ENCODE data around the gene TMEM208.

Gene TMEM208

DNA sequence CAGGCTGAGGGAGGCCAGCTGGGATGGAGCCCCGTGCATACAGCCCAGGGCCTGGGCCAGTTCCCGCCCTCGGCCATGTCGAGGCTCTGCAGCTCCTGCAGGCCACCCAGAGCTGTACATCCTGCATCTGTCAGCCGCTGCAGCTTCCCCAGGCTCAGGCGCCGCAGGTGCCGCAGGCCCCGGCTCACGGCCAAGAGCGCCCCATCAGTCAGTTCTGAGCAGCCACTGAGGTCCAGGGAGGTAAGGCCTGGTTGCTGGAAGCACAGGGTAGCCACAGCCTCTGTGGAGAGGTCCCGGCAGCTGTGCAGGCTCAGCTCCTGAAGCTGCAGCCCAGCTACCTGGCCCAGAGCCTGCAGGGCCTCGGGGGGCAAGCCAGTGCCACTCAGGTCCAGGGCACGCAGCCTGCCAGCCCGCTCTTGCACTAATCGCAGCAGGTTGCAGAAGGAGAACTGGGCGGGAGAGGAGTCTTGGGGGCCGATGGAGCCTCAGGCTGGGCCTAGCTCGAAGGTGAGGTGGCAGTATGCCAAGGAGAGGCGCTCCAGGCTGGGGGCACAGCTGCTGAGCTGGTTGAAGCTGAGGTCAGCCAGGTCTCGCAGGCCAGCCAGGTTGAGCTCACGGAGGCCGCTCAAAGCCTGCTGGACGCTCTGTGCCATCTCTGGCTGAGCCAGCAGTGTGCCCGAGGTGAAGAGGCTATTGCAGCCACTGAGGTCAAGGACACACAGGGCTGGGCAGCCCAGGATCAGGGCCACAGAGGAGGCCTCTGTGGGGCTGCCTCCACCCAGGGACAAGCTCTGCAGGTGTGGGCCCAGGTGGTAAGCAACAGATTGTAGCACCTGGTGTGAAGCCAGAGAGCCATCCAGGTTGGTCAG, 16.6 kb upstream of the TMEM208 start:
- no peak for DNase-seq

DNA sequence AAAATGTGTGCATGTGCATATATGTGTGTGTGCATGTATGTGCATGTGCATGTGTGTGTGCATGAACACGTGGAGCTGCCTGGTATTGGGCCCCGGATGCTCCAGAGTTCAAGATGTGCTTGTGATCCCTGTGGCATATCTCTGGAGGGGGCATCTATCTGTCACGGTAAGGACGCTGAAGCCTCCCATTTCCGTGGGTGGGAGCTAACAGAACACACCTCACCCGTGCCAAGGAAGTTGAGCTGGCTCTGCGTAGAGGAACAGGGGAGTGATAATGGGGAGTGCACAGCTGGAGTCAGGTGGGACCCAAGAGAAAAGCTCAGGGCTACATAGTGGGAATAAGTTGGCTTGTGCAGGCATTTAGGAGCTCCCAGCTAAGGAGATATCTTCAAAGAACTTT, 15.3 kb upstream of the TMEM208 start:
- no peak for DNase-seq

DNA sequence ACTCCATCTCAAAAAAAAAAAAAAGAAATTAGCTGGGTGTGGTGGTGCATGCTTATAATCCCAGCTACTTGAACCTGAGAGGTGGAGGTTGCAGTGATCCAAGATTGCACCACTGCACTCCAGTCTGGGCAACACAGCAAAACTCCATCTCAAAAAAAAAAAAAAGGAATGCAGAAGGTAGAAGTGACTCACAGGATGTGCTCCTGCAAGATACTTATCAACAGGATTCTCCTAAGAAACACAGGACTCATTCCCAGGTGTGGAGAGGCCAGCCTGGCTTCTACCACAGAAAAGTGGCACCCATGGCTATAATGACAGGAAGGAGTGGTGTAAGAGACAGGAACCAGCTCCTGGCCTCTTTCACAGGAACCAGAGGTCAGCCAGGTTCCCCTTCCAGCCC, 14.2 kb upstream of the TMEM208 start:
- no peak for DNase-seq

DNA sequence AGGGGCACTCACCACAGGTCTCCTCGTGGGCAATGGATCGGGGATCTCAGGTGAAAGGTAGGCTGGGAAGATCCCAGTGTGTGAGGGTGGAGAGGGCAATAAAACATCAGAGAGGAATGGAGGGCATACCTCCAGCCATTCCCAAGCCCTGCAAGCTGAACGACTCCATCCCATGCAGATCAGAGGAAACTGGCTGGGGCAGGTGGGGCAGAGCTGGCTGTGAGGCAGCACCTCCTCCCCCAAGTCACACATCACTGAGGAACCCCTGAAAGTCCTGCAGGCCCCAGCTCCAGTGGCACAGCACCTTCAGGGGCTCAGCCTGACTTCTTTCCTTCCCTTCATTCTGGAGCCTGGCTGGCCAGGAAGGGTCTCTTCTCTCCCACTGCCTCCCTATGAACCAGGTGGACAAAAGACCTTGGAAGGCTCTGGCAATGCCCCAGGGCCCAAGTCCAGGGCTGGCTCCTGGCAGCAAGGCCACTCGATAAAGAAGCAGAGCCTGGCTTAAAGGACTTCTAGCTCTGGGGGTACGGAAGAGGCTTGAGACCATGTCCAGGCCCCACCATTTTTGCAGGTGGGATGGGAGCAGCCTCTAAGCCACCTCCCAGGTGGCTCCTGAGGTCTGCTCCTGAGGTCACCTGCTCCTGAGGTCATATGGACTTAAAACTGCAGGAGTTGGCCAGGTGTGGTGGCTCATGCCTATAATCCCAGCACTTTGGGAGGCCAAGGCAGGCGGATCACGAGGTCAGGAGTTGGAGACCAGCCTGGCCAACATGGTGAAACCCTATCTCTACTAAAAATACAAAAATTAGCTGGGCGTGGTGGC, 13.5 kb upstream of the TMEM208 start:
- DNase-seq = no peak

DNA sequence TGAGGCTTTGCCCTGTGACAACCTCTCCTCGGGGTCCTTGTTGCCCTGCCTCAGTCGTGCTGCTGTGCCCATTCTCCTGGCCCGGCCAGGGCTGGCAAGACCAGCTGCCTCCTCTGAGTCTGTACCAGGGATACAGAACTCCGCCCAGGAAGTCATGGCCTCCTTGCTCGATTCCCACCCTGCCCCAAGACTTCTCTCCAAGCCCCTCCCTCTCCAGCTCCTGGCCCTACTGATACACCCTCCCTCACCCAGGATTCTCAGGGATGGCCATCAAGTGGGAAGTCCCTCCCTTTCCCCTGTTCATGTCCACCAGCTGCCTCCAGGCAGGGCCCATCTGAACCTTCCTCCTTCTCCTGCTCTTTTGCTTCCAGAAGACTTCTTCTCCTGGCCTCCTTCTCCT, 11.2 kb upstream of the TMEM208 start:
- no peak for DNase-seq

DNA sequence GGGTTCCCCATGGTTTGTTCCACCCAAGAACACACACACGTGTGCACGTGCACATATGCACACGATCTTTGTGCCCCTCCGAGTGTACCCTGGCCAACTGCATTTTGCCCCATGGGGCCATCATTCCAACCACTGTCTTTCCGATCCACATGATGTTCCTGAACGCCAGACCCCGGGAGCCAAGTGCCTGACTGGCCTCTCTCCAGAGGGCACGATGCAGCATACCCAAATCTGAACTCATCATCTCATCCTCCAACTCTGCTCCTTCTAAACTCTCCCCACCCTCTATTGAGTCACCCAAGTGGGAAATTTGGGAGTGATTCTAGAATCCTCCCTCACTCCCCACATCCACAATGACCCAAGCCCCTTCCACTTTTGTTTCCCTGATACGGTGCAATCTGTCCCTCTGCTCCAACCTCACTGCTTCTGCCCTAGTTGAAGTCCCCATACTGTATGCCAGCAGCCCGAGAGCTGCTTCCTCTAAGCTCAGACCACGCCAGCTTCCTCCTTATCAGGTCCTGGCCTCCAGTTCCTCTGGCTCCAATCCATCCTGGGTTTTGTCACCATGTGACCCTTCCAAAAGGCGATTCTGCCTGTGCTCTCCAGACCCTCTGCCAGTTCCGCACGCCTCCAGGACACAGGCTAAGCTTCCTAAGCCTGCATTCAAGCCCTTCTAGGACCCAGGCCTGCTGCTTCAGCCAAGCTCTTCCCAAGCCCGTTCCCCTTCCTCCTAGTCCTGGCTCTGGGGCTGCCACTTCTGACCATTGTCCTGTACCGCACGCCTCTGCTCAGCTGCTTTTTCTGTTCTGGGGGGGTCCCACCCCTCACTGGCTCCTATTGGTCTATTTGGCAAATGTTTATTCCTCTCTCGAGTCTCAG, 10.1 kb upstream of the TMEM208 start:
- no peak for DNase-seq

DNA sequence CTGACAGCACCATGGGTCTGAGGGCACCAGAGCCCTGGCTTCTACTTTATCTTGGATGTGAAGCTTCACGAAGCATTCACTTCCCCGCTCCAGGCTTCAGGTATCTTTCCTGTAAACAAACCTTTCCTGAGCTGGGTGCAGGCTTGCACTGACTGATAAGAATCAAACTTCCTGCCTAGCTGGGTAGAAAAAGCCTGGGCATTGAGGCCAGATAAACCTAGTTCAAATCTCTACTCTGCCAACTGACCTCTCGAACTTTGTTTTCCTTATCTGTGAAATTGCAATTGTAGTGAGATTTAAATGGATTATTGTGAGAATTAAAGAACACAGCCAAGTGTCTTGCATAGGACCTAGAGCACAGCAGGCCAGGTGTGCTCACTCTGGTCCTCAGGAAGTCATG, 2.9 kb upstream of the TMEM208 start:
- DNase-seq = no peak

DNA sequence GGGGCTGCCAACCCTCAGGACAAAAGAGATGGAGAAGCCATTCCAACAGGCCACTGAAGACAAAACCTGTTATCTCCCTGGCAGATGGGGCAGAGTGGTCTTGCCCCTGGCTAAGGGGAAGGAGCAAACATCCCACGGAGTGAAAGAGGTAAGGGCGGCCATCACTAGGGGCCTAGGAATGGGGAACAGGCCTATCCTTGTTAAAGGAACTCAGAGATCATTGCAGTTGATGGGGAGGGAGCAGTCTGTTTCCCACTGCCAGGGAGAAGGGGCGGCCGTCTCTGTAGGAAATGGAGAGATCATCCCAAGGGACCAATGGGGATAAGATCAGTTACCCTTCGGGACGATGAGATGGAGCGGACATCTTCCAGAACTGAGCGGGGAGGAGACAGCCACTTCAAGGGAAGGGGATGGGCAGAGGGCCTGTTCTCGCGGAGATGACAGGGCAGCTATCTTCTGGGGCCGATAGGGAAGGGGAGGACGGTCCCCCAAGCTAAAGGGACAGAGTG, 581 bp upstream of the TMEM208 start:
- DNase-seq = no peak

DNA sequence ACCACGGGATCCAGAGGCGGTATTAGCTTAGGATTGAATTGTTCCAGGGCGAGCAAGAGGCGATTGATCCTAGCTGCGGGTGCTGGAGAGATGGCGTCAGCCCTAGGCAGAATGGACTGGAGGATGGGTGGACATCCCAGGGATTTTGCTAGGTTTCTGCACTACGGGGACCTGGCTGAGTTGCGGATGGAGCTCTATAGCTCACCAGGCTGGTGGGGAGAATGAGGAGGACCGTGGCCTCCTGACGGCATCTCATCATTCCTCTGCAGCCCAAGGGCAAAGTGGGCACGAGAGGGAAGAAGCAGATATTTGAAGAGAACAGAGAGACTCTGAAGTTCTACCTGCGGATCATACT, 614 bp downstream of the TMEM208 start:
- no peak for DNase-seq

DNA sequence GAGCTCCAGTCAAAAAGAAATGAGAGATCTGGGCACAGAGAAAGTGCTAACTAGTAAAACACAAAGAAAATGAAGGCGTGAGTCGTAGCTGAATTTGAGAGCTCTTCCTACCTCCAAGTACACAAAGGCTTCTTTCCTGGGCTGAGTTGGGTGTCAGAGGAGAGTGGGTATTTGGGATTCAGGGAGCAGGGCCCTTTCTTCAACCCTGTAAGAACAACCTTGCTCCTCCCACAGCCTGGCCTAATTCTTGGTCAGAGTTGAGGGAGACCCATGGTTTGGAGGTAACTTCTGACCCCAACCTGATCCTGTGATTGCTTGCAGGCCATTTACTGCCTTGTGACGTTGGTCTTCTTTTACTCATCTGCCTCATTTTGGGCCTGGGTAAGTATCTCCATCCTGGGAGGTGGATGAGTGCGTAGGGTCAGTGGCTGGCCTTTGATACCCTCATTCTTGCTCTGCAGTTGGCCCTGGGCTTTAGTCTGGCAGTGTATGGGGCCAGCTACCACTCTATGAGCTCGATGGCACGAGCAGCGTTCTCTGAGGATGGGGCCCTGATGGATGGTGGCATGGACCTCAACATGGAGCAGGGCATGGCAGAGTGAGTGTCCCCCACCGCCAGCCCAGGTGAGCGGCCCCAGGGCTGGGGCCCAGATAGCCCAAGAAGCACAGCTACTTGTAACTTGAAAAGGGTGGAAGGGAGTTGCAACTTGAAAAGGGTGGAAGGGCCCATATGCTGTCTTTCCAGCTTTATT, 1.3 kb downstream of the TMEM208 start:
- no peak for DNase-seq

DNA sequence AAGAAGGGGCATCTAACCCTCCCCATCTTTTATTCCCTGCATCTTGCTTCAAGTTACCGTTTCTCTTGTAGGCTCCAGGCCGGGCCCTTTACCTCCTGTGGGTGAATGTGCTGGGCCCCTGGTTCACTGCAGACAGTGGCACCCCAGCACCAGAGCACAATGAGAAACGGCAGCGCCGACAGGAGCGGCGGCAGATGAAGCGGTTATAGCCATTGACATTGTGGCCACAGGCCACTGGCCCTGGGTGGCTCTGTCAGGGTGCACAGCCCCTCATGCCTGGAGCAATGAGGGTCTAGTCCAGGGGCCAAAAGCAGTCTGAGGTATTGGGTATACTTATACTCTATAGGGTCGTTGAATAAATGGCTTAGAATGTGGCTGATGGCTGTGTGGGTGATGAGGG, 2.0 kb downstream of the TMEM208 start:
- DNase-seq = no peak

DNA sequence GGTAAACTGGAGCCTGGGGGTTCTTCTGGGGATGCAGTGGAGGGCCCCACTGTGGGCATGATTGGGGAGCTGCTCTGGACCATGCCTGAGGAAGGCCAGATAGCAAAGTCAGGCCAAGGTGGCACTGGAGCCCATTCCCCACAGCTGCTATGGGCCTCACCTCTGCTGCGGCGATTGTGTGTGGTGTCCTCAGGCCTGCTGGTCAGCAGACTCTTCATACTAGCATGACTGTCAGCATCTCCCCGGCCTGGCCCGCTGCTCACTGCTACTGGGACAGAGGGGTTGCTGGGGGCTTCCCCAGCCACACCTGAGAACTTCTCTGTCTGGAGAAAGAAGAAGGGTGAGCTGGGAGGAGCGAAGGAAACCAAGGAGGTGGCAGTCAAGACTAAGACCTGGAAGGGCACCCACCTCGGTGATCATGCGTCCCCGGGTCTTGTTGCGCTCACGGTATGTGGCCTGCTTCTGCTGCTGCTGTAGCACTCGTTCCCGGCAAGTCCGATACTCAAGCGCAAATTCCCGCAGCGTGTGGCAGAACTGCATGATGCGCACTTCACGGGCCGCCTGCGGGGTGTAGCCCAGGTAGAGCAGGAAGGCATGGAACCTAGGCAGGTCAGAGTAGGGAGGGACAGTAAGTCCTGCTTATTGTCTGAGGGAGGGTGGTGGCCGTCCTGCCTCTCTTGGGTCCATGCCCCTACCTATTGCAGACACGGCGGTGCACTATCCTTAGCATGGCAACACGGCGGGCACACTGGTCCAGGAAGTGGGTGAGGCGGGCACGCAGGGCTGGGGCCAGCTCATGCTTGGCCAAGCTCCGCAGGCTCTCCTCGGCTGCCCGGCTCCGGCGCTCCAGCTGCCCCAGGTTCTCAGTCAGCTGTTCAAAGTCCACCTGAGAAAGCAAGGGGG, 3.2 kb downstream of the TMEM208 start:
- no peak for DNase-seq

DNA sequence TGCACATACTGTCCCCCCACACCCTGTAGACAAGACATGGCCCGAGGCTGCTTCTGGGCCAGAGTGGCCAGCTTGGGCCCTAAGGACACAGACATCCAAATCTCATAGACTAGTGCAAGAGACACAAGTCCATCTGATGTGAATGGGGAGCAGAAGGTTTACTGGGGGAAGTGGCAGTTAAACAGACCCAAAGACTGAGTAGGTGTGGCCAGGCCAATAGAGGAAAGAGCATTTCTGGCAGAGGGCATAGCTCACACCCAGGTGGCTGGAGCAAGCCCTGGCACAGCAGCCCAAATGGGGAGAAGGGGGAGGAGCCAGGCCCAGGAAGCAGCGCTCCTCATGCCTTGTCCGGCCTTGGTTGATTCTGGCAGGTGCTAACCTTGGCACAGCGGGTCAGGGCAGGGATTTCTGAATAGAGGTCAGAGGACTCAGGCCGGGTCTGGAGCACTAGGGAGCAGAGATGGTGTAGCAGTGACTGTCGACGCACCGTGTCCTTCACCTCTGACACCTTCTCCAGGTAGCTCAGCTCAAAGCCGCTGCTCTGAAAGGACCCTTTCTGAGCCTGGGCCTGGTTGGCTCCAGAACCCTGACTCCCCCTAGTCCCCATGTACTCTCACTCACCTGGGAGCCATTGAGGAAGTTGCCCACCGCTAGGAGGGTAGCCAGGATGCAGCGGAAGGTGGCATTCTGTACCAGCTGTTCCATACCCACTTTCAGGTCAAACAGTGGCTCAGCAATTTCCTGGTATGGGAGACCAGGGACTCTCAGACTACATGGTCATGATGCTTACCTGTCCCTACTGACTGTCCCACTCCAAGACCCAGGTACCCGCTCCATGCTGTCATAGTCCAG, 4.1 kb downstream of the TMEM208 start:
- DNase-seq = no peak

DNA sequence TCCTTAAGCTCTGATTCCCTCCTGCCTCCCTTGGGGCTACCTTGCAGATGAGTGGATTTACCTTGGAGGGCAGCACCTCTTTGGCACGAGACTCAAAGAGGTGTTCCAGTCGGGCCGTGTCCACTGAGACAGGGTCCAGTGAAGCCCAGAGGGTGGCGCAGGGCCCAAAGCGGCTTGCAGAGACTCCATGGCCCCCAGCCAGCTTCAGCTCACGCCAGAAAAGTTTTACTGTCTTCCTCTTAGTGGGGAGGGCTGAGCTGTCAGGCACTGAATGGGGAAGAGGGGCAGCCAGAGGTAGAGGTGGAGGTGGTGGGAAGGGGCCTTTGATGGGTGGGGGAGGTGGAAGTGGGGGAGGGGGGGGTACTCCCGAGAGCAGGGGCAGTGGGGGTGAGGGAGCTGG, 6.7 kb downstream of the TMEM208 start:
- DNase-seq = no peak

DNA sequence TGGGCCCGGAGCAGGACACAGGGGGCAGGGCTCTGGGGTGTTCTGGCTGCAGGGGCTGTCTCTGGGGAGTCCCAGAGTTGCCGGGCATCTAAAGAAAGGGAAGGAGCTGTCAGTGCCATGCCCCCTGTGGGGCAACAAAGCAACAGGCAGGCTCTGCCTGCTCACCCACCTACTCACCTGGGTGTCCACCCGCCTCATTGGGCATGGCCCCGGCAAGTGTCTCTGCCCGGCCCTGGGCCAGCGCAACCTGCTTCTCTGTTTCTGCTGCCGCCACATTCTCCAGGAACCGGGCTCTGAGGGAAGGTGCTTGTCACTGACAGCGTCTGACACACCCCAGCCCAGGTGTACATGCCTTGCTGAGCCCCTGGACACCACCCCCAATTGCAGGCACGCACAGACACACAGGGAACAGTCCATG, 7.3 kb downstream of the TMEM208 start:
- no peak for DNase-seq

DNA sequence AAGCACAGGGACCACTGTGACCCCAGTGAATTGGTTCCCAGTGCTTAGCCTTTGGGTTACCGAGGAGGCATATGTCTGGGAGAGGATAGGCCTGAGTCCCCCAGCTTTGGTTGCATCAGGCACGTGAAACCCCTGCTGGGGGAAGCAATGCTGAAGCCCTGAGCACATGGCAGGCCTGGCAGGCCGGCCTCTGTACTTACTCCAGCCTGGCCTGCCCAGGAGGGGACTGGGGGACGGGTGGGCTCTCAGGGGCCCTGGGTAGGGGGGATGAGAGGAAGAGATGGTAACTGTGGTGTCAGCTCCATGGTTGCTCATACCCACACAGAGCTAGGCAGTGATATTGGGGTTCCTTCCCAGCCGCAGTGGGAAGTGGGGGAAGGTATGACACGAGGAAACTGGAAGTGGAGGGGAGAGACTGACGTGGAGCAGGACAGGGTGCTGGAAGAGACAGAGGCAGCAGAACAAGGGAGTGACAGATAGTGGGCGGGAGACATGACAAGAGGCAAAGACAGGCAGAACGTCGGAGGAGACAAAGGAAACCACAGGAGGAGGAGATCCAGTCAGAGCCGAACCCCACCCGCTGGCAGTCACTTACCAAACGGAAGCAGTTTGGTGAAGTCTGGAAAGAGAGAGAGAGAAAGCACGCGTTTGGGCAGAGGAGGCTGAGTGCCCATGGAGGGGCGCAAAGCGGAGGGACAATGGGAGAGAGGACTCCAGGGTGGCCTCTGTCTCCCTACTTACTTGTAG, 9.1 kb downstream of the TMEM208 start:
- DNase-seq = no peak

DNA sequence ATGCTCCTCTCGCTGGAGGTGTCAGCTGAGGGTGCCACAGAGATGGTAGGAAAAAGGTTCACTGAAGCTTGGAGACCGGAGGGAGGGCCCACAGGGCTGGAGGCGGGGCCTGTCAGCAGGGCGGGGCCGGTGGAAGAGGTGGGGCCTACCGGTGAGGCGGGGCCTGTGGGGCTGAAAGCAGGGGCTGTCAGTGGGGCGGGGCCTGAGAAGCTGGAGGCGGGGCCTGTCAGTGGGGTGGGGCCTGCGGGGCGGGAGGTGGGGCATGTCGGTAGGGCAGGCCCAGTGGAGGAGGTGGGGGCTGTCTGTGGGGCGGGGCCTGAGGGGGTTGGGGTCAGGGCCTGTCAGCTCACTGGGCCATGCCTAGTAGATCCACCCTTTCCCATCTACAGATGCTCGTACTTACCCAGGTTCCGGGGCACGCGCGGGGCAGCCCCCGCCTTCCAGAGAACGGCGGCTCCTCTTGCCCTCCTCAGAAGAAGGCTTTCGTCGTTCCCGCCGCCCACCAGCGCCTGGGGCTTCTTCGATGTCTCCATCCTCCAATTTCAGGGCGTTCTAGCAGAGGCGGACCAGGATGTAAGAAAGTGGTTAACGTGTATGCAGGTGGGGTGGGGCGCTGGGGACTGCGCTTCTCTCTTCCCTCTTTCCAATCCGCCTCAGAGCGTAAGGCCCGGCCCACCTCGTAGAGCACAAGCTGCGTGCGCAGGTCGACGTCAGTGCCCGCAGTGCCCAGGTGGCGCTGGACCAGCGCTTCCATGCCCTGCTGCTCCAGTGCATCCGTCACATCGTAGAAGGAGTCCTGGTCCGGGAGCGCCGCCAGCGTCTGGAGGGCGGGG, 9.8 kb downstream of the TMEM208 start:
- DNase-seq = no peak

All from NCI-H2029 treated with DMSO at 0.1 percent for 48 hours (cell line).